ENCODE data around the gene INPP5D.

DNA sequence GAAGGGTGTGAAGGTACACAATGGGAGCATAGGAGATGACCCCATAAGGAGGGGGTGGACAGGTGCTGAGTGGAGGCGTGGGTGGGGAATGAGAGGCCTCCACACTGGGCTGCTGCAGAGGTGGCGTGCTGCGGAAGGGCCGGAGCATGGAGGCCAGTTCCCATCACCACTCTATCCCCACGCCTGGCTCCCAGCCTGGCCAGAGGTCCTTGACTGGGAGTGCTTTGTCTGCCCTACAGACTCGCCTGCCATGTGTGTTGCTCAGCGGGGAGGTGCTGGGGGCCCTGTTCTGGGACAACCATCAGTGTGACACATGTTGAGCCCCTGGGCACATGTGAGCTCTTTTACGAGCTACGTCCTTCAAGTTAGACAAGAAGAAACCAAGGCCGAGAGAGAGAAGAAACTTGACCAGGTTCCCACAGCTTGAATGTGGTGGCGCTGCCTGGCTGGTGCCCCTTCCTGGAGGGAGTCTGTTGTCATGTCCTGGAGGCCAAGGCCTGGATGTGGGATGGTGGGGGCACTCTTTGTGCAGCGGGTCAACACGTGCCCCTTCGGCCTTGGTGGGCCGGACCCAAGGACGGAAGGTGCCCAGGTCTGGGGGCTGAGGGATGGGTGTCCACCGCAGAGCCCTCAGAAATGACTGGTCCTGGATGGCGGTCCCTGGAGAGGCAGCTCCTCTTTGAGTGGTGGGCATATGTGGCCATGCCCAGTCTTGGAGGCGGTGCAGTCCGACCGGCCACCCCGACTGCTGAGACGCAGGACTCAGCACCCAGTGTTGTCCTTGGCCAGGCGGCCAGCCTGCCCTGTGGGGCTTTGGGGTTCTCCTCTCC lies 1.2 kb upstream of the INPP5D start:
- TF ChIP-seq, protein P1, sequence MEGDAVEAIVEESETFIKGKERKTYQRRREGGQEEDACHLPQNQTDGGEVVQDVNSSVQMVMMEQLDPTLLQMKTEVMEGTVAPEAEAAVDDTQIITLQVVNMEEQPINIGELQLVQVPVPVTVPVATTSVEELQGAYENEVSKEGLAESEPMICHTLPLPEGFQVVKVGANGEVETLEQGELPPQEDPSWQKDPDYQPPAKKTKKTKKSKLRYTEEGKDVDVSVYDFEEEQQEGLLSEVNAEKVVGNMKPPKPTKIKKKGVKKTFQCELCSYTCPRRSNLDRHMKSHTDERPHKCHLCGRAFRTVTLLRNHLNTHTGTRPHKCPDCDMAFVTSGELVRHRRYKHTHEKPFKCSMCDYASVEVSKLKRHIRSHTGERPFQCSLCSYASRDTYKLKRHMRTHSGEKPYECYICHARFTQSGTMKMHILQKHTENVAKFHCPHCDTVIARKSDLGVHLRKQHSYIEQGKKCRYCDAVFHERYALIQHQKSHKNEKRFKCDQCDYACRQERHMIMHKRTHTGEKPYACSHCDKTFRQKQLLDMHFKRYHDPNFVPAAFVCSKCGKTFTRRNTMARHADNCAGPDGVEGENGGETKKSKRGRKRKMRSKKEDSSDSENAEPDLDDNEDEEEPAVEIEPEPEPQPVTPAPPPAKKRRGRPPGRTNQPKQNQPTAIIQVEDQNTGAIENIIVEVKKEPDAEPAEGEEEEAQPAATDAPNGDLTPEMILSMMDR (IDR thresholded peaks at IDR 0.05), result no peak
- TF ChIP-seq POLR2A (IDR thresholded peaks at IDR 0.05), result no peak
